HepG2 (cell line): ENCODE measurements around the gene DHCR7. TPM values are rescaled to one million over a fixed set of nuclear protein-coding genes. Genes with fewer than 3 reads are reported as not detected.

Experiments used
- CBX5 ChIP-seq: sonication (generic); formaldehyde crosslinking; IDR thresholded peaks from 2 replicates; pipeline ENCODE4 v1.4.0; 2020; ENCODE audit warnings: missing genetic modification reagents, borderline replicate concordance
- DNMT1 ChIP-seq: sonication (generic); formaldehyde crosslinking; IDR thresholded peaks from 2 replicates; pipeline ENCODE4 v1.5.1; 2020; ENCODE audit warnings: mild to moderate bottlenecking, missing genetic modification reagents
- GABPA ChIP-seq, 2 experiments: IDR thresholded peaks; 2 replicates each; pipeline ENCODE4 v1.6.1; 2011 to 2016; ENCODE audit warnings: low read depth in 2 of 2, low read length in 1 of 2, missing biosample characterization in 1 of 2, missing genetic modification characterization in 1 of 2
- LBX2 ChIP-seq: sonication (generic); formaldehyde crosslinking; IDR thresholded peaks from 2 replicates; pipeline ENCODE4 v1.5.0; 2020; ENCODE audit warnings: missing genetic modification reagents, mild to moderate bottlenecking, borderline replicate concordance
- LCORL ChIP-seq, 2 experiments: fragments of 450-650 bp in 1 of 2; sonication (generic) in 1 of 2; formaldehyde crosslinking in 1 of 2; IDR thresholded peaks; 2 replicates each; pipeline versions ENCODE4 v1.5.0 to v1.6.1; 2017 to 2020; ENCODE audit warnings: antibody characterized with exemption in 1 of 2, missing genetic modification reagents in 1 of 2
- RXRA ChIP-seq: sonication (generic); formaldehyde crosslinking; IDR thresholded peaks from 2 replicates; pipeline ENCODE4 v1.5.1; 2020; ENCODE audit warnings: missing genetic modification reagents
- SALL1 ChIP-seq: sonication (generic); formaldehyde crosslinking; IDR thresholded peaks from 2 replicates; pipeline ENCODE4 v1.8.0; 2022; ENCODE audit warnings: mild to moderate bottlenecking, missing genetic modification reagents
- SAP130 ChIP-seq: IDR thresholded peaks from 2 replicates; pipeline ENCODE4 v1.6.1; 2016; ENCODE audit warnings: low read depth
- SP5 ChIP-seq: IDR thresholded peaks from 2 replicates; pipeline ENCODE4 v1.6.1; 2016; ENCODE audit warnings: low read depth, borderline replicate concordance
- TFAP4 ChIP-seq: sonication (generic); IDR thresholded peaks from 2 replicates; pipeline ENCODE4 v1.6.1; 2016; ENCODE audit warnings: low read depth, borderline replicate concordance
- THAP11 ChIP-seq: IDR thresholded peaks from 2 replicates; pipeline ENCODE4 v1.6.1; 2016; ENCODE audit warnings: missing biosample characterization, missing genetic modification reagents
- ZBED4 ChIP-seq: sonication (generic); formaldehyde crosslinking; IDR thresholded peaks from 2 replicates; pipeline ENCODE4 v1.4.0; 2020; ENCODE audit warnings: missing genetic modification reagents, borderline replicate concordance
- ZBTB34 ChIP-seq: sonication (generic); formaldehyde crosslinking; IDR thresholded peaks from 2 replicates; pipeline ENCODE4 v1.8.0; 2022; ENCODE audit warnings: mild to moderate bottlenecking, missing genetic modification reagents
- ZNF607 ChIP-seq: sonication (generic); formaldehyde crosslinking; IDR thresholded peaks from 2 replicates; pipeline ENCODE4 v1.5.1; 2020; ENCODE audit warnings: missing genetic modification reagents, mild to moderate bottlenecking, borderline replicate concordance
- ZNF770 ChIP-seq: sonication (generic); formaldehyde crosslinking; IDR thresholded peaks from 2 replicates; pipeline ENCODE4 v1.5.0; 2020; ENCODE audit warnings: mild to moderate bottlenecking, missing genetic modification reagents
- polyA plus RNA-seq, 8 experiments: library from polyadenylated mRNA; depleted of rRNA in 3 of 8; stranded (reverse) in 7 of 8; unstranded in 1 of 8; fragments of >200 nt; fragmentation: Illumina TruSeq in 4 of 8; extraction: Trizol in 4 of 8; gene quantifications; 2 replicates each; pipeline versions ENCODE4 v1.2.1 to v1.2.3, GENCODE V29; 2011 to 2016; ENCODE audit warnings: low read depth in 4 of 8, missing spikeins in 1 of 8, mixed read lengths in 1 of 8; ENCODE audit not compliant: insufficient read depth in 1 of 8
- total RNA-seq, 5 experiments: library from RNA; depleted of rRNA; stranded (reverse); fragments of >200 nt; fragmentation: Illumina TruSeq; extraction: Trizol; gene quantifications; 2 replicates each; pipeline ENCODE4 v1.2.3, GENCODE V29; 2016; ENCODE audit warnings: low read depth in 1 of 5

The DHCR7 gene
- total and polyA plus RNA-seq, 2 of the 13 experiments (the other 11 are each of a cell fraction or from before 2014, with no cell fraction given) = 96.0 to 143 TPM

GRCh38 chr11:71433648-71434450 lies 14.3 kb downstream of the DHCR7 start (continued):
- TF ChIP-seq ZBED4 (CRISPR knock-in tag) = 0 out of 2 replicates have a peak, but pooled peaks have one; percentile 21
- peak; percentile 70 for TF ChIP-seq SALL1 (CRISPR knock-in tag)
- no peak for TF ChIP-seq GABPA (IDR thresholded peaks at IDR 0.05; ENCODE audit: low read depth, low read length)
- TF ChIP-seq GABPA (CRISPR knock-in tag; IDR thresholded peaks at IDR 0.05; ENCODE audit: low read depth) = peak; percentile 39; the same call in 1 of the 2 replicates
- no peak for TF ChIP-seq ZBTB34 (CRISPR knock-in tag)
- no peak for TF ChIP-seq LCORL (IDR thresholded peaks at IDR 0.05)
- peak; percentile 53; the same call in 1 of the 2 replicates for TF ChIP-seq LCORL (CRISPR knock-in tag; IDR thresholded peaks at IDR 0.05)
- TF ChIP-seq TFAP4 = no peak
- peak; percentile 17; the same call in 1 of the 2 replicates for TF ChIP-seq LBX2 (CRISPR knock-in tag)
- 0 out of 2 replicates have a peak, but pooled peaks have one; percentile 26 for TF ChIP-seq THAP11 (CRISPR knock-in tag)
- TF ChIP-seq SAP130 (CRISPR knock-in tag) = peak; percentile 73
- TF ChIP-seq CBX5 = no peak
- peak; percentile 37; the same call in 1 of the 2 replicates for TF ChIP-seq ZNF770 (CRISPR knock-in tag)
- TF ChIP-seq SP5 = peak; percentile 63; the same call in 1 of the 2 replicates
- TF ChIP-seq RXRA (CRISPR knock-in tag) = 0 out of 2 replicates have a peak, but pooled peaks have one; percentile 26
- TF ChIP-seq ZNF607 = peak; percentile 72
- no peak for TF ChIP-seq DNMT1 (CRISPR knock-in tag)
